ENCODE data around the gene WRNIP1.

Gene WRNIP1

DNA sequence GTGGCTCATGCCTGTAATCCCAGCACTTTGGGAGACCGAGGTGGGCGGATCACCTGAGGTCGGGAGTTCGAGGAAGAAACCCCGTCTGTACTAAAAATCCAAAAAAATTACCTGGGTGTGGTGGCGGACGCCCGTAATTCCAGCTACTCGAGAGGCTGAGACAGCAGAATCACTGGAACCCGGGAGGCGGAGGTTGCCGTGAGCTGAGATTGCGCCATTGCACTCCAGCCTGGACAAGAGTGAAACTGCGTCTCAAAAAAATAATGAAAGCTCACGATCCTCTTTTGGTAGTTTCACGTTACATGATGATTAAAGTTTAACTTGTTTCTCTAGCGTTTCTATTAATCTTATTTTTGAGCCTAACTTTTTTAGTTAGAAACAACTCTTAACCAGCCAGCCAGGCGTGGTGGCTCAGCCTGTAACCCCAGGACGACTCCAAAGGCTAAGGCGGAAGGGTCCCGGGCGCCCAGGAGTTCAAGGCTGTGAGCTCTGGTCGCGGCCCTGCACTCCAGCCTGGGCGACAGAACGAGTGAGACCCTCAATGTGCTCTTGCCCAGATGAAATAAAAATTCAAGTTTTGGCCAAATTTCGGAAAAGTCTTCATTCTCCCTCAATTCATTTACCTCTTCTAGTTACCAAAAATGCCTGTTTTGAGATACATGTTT lies 1.2 kb upstream of the WRNIP1 start:
- DNase-seq = no peak

DNA sequence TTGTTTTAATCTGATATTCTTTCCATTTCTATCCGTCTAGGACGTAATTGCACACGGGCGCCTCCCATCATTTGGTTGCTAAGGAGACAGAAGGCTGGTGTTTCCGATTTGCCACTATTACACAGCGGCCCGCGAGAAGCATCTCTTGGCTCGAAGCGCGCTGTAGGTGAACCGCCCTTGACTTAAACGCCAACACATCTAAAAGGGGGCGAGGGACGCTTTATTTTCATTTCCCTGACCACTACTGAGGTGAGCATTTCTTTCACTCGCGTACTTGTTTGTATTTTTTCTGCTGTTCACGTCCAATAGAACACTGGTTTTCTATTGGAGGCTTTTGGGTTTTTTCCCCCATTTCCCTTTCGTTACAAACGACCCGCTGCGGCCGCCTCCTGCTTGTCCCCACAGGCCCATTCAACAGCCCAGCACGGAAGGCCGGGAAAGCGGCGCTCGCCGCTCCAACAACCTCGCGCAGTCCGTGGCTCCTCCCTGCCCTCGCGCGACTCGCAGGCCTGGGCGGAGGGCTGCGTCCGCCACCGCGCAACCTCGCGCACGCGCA lies 505 bp upstream of the WRNIP1 start:
- DNase-seq = peak; percentile 80

DNA sequence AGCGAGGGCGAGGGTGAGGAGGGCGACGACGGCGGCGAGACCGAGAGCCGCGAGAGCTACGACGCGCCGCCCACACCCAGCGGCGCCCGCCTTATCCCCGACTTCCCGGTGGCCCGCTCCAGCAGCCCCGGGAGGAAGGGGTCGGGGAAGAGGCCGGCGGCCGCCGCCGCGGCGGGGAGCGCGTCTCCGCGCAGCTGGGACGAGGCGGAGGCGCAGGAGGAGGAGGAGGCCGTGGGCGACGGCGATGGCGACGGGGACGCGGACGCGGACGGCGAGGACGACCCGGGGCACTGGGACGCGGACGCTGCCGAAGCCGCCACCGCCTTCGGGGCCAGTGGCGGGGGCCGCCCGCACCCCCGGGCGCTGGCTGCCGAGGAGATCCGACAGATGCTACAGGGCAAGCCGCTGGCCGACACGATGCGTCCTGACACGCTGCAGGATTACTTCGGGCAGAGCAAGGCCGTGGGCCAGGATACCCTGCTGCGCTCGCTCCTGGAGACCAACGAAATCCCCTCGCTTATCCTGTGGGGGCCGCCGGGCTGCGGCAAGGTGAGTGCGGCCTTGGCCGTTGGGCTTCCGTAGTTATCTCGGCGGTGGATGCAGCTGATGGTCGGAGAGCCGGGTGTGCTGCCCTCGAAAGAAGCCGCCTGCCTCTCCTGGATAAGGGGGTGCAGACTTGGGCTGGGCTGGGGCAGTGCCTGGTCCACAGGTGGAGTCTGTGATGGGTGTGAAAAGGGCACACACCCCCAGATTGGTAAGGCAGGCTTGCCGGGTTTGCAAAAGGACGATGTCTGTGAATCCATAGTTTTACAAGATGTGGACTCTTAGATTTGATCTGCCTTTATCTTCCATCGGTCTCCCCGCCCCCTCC lies 938 bp downstream of the WRNIP1 start:
- peak; percentile 65 for DNase-seq

DNA sequence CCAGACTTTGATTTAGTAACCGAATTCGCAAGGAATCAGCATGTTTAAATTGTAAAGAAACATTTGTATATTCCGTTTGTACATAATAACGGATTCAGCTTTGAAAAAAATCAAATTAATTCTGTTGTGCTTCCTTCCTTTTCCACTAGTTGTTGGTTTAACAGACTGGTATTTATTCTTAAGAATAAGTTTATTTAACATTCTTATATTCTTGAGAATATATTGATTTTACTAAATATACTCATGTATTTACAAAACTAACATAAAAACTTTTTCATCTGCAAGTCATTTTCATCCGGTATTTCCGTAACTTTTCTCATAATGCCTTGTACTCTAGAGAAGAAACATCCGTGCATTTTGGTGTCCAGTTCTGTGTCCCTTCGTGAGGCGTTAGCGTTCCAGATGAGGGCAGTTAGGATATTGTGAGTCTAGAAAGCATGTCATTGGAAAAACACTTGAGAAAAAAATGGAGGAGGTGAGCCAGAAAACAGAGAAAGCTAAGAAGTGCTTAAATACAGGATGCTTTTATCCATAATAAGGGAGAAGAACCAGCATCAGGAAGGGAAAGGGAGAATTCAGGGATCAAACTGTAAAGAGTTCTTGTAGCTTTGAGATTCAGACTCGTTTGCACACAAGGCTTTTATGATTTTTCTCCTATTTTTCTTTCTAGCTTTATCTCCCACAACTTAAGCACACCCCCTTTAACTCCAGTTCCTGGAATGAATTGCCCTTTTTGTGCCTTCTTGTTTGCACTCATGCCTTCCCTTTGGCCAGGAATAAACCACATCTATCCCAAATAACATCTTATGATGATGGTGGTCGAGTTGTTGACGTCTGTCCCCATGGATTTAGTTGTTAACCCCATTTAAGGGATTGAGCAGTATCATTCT lies 1.8 kb downstream of the WRNIP1 start:
- no peak for DNase-seq

DNA sequence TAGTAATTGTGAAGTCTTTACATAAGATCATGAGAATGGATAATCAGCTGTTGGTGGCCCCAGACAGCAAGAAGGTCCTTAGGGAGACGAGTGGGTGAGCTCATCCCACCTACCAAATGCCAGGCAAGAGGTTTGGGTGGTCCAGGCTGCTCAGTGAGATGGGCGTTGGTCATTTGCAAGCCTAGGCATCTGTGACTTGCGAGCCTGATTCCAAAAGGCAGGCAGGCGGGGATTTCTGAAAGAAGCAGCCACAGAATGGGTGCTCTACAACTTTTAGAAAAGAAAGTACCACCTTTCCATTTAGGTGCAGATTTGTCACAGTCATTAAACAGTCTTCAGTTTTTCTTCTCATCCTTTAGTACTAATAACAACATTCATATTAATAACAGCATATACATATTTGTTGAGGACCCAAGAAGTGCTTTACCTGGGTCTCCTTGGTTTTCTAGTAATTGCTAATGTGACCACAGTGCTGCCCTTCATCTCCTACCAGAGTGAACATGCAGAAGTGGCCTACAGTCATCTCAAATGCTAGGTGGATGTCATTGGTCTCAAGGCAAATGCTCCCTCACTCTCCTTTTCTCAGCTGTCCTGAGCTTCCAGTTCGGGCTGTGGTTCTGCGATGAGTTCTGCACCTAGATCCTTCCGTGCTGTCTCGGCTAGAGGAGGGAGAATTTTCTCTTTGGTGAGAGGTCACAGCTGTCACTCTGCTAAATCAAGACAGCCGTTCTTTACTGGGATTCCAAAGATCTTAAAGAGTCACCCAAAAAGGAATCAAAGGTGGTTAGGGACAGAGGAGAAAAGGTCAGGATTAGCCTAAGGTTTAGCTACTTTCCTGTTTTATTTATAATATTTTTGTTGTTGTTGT lies 2.7 kb downstream of the WRNIP1 start:
- no peak for DNase-seq

DNA sequence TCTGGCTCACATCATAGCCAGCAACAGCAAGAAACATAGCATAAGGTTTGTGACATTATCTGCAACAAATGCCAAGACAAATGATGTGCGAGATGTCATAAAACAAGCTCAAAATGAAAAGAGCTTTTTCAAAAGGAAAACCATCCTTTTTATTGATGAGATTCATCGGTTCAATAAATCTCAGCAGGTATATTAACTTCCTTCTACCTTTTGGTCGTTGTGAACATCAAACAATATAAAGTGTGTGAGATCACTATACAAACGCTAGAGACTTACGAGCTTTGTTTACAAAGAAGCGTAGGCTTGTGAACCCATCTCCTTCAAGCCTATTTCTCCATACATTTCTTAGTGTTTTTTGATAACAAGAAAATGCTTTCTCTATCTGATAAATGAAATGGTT lies 3.5 kb downstream of the WRNIP1 start:
- DNase-seq = no peak

DNA sequence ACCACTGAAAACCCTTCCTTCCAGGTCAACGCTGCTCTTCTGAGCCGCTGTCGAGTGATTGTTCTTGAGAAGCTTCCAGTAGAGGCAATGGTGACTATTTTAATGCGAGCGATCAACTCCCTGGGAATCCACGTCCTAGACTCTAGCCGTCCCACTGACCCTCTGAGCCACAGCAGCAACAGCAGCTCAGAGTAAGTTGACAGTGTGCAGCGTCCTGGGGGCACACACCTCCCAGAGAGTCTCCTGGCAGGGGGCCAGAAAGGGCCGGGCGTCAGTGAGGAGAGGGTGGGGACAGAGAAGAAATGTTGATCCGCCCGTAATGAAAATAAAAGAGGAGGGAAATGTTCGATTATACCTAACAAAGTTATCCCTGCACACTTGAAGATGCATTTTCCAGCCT lies 5.0 kb downstream of the WRNIP1 start:
- peak; percentile 54 for DNase-seq

DNA sequence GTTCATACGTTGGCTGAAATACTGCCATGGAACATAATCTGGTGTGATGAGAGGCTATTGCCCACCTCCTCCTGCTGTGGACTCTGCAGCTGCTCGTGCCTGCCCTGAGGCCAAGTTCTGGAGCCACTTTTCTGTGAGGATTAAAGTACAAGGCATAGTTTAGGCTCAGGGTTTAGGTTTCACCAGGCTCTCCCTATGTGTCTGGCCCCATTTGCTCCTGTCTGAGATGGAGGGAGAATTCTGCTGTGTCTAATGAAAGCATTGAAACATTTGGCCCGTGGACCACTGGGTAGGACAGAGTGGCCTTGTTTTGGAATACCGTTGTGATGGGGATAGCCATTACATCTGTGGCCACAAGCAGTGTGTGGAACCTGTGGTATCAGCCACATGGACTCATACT lies 5.9 kb downstream of the WRNIP1 start:
- DNase-seq = peak; percentile 45

DNA sequence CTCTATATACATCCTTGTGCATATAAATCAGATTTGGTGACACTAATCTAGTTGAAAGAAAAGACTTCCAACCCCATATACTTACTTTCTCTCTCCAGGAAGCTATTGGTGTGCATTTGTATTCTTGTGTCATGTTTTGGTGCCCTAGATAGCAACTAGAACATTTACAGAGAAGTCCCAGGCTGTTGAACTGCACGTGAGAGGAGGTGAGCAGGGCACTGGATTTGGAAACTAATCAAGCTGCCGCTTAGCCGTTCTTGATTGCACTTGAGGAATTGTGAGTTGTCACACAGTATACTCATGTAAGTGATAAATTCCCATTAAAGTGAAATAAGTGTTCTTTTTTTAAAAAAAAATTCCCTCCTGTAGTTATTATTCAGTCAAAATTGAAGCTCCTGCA lies 7.6 kb downstream of the WRNIP1 start:
- DNase-seq = no peak

DNA sequence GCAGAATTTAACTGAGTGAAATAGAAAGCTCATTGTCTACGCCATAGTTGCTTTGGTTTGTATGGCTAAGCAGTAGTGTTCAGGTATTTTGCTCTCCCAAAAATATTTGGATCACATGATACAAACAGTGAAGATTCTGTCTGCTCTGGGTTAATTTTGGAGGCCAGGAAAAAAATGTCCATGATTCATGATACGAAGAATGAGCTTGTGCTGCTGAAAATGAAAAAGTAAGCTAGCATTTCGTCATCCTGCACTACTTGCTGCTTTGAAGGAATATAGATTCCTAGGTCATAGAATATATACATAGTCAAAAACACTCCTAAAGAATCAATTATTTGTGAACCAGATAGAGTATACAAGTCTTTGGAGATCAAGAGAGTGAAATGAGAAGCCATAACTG lies 8.3 kb downstream of the WRNIP1 start:
- no peak for DNase-seq

DNA sequence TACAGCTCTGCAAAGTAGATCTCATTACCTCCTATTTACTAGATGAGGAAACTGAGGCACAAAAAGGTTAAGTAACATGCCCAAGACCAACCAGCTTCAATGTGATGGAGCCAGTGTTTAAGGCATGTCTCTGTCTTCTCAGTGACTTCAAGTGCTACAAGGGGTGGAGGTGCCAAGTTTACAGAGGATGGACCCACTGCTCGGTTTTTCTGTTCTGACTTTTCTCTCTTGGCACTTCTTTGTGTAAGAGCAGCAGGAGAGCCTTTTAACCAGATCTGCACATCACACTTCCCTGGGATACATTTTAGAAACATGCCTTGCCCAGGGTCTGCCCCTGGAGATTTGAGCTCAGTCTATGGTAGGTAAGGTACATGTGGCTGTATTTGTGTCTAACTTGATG lies 9.8 kb downstream of the WRNIP1 start:
- no peak for DNase-seq

DNA sequence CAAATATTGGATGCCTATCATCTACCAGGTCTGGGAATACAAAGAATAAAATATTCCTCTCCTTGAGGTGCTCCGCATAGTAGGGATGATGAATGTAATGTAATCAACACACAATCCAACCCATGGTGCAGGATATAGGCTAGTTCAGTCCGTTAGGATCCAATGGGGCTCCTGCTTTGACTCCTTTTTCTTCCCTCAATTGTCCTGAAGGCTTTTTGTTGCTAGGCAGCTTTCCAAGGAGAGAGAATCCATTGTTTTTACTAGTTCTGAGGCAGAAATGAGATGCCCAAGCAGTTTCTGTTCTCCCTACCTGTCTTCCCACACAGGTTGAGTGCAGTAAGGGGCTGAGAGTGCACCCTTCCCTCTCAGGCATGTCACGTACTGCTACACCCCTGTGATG lies 12.1 kb downstream of the WRNIP1 start:
- DNase-seq = no peak

DNA sequence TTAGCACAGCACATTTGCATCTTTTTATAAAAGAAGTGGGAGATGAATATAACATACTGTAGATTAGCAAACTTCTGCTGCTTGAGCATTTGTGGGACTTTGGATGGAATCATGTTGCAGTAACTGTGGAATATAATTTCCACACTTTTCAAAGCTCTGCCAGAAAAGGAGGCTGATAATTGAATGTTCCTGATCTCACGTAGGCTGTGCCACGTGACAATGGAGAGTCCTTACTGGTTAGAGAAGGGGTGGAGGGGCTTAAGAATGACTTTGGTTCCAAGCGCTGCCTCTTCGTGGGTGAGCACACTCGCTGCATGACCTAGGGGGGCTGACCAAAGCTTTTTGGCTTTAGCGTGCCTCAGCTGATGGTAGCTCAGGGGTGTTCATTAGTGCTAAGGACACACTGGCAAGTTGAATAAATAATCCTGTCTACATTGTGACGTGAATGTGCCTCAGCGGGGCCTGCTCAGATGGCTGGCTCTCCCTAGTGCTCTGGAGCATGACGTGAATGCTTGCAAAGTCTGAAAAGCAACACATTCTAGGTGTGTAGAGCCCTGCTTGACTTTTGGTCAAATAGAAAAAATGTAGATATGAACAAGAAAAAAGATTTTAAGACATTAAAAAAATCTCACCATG lies 15.0 kb downstream of the WRNIP1 start:
- DNase-seq = no peak

DNA sequence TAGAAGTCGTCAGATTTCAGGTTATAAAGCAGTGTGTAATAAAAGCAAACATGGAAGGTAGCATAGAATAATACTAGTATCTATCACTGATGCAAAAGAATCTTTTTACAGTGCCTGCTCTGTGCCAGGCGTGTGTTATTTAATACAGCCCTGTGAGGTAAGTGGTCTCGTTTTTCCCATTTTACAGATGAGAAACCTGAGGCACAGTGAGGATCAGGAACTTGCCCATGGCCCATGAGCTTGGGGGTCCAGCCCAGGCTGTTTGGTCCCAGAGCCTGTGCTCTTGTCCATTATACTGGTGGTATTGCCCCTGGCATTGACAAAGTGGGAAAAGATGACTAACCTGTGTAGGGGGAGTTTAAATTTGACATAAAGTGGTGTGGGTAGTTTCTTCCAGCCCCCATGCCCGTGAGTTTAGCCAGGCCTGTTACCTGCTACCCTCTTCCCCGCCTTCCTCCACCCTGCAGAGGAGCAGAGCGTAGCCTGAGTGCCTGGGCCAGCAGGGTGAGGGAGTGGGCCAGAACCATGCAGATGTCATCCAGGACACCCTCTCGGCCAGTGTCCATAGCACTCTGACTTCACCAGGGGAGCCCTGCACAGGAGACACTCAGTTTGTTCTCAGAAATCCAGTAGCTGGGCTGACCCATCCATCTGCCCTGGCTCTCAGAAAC lies 16.6 kb downstream of the WRNIP1 start:
- no peak for DNase-seq

DNA sequence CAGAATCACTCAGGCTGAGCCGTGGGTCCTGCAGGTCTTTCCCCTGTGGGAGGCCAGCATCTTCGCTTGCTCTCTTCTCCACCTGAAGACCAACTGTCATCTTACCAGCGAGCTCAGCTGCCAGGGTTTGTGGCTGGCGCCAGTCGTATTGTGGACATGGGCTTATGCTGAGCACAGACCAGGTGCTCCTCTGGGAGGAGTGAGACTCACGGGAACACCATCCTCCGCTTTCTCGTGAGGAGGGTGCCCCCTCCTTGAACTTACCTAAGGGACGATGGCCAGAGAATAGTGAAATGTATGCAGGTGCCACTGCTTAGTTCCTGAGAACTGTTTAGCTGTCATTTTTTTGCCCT lies 17.1 kb downstream of the WRNIP1 start:
- DNase-seq = no peak

DNA sequence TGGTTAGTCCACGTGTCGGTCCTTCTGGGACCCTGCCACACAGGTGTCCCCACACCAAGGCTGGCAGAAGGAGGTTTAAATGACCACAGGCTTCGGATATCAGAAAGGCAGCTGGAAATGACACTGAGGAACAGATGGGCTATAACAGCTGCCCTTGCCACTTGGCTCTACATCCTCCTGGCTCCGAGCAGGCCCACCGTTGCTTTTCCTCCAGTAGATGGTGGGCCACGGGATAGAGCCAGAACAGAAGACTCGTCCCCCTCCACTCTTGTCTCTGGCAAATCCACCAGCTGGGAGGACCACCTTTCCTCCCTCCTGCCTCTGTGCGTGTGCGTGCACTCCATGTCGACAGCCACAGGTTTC lies 17.6 kb downstream of the WRNIP1 start:
- peak; percentile 70 for DNase-seq

DNA sequence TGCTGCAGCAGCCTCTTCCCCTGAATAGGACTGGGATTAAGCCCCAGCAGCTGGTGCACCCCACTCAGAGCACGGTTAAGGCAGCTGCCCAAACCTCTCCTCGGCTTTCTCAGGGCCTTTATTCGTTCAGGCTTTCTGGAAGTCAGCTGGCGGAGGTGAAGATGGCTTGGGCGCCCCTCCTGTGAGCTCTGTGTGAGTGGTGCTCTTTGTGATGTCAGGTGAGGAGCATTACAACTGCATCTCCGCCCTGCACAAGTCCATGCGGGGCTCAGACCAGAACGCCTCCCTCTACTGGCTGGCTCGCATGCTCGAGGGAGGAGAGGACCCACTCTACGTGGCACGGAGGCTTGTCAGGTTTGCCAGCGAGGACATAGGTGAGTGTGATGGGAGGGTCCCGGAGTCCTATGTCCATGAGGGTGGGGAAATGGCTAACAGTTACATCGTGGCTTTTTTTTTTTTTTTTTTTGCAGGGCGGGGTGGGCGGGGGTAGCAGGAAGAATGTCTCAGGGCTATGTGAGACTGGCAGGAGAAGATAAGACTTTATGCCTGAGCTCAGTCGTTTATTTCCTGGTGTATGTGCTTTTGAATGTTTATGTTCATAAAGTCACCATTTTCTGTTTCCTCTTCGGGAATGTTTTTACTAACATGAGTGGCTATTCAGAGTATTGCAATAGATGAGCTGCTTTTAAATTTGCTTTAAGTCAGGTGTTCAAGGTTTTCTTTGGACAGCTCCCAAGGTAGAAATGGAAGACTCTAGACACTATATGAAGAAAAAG lies 18.2 kb downstream of the WRNIP1 start:
- no peak for DNase-seq

DNA sequence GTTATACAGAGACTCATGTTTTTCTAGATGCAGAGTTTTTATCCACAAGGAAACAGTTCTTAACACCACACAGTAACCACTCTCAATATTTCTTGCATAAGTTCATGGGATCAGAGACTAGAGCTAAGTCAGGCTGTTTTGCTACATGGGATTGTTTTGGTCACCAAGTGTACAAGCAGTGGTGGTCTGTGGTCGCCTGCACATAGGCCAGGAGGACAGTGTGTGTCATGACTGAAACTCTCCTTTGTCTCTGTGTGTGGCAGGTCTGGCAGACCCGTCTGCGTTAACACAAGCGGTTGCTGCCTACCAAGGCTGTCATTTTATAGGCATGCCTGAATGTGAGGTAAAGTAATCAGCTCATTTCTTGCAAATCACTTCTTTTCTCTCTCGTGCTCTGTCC lies 18.9 kb downstream of the WRNIP1 start:
- no peak for DNase-seq

DNA sequence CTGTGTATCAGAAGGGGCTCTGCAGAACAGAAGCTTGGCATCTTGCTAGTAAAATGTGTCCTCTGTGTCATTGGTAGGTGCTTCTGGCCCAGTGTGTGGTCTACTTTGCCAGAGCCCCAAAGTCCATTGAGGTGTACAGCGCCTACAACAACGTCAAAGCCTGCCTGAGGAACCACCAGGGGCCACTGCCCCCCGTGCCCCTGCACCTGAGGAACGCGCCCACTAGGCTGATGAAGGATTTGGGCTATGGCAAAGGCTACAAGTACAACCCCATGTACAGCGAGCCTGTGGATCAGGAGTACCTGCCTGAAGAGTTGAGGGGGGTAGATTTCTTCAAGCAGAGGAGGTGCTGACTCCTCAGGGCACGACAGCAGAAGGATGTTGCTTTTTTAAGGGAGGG lies 19.7 kb downstream of the WRNIP1 start:
- DNase-seq = no peak

DNA sequence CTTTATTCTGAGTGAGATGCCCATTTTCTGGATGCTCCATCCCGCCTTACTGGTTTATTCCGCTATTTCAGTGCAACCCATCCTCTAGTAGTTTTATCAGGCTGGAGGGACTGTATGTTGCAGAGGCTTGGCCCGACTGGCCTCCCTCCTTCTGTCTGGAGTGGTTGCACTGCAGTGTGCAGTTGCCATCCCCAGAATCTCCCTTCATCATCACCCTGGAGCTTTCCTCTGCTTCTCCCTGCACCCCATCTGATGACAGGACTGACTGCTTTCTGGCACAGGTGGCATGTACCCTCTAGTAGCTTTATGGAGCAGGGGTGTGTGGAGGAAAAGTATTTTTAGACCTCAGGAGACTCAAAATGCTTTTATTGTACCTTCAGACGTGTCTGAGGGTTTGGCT lies 21.1 kb downstream of the WRNIP1 start:
- no peak for DNase-seq
